Transverse colon (tissue), 4 donors: ENCODE data around the gene PCDHA10.

ENCODE experiments used
- CTCF ChIP-seq, 5 experiments: fragments of 200-600 bp in 3 of 5; fragments of 450-650 bp in 2 of 5; sonication (generic) in 3 of 5; IDR thresholded peaks; 1 replicate in 2 of 5; 2 replicates in 3 of 5; pipeline ENCODE4 v1.5.1; 2016 to 2017; ENCODE audit warnings: antibody characterized with exemption in 5 of 5, inconsistent platforms in 3 of 5, mild to moderate bottlenecking in 2 of 5, moderate library complexity in 1 of 5
- EP300 ChIP-seq: sonication (generic); formaldehyde crosslinking; IDR thresholded peaks from one replicate; pipeline ENCODE4 v1.6.1; 2017; ENCODE audit warnings: antibody characterized with exemption, low read depth
- POLR2A ChIP-seq: fragments of 450-650 bp; IDR thresholded peaks from one replicate; pipeline ENCODE4 v1.6.1; 2016; ENCODE audit warnings: antibody characterized with exemption, mild to moderate bottlenecking, moderate library complexity
- POLR2AphosphoS5 ChIP-seq, 3 donors: sonication (generic); formaldehyde crosslinking; IDR thresholded peaks; one replicate each; pipeline ENCODE4 v1.6.1; 2016; ENCODE audit warnings: antibody characterized with exemption in 3 of 3

- TF ChIP-seq CTCF (IDR thresholded peaks at IDR 0.05) (no peak), POLR2AphosphoS5 (IDR thresholded peaks at IDR 0.05) (no peak), POLR2A (no peak), EP300 (no peak)
Observed at GRCh38 chr5:140882591-140882899, 26.8 kb downstream of the PCDHA10 start.
